DOHH2 (cell line): ENCODE data around the gene AMZ1.
"Not testable (repeated sequence)": the region's sequence is repeated elsewhere in the genome, so short reads cannot be mapped to it uniquely, and the experiment has no call there.

Source experiments
- EZH2phosphoT487 ChIP-seq: fragments of 200-600 bp; sonication (generic); IDR thresholded peaks from 2 replicates; pipeline ENCODE4 v1.6.1; 2017; ENCODE audit warnings: borderline replicate concordance, mild to moderate bottlenecking, antibody characterized with exemption, low read length, moderate library complexity, mixed read lengths
- TF ChIP-seq, protein P1 (sequence below): fragments of 200-600 bp; sonication (generic); IDR thresholded peaks from one replicate; pipeline ENCODE4 v1.5.1; 2014; ENCODE audit warnings: antibody characterized with exemption, mild to moderate bottlenecking, low read depth, low read length; ENCODE audit not compliant: poor library complexity, severe bottlenecking

DNA sequence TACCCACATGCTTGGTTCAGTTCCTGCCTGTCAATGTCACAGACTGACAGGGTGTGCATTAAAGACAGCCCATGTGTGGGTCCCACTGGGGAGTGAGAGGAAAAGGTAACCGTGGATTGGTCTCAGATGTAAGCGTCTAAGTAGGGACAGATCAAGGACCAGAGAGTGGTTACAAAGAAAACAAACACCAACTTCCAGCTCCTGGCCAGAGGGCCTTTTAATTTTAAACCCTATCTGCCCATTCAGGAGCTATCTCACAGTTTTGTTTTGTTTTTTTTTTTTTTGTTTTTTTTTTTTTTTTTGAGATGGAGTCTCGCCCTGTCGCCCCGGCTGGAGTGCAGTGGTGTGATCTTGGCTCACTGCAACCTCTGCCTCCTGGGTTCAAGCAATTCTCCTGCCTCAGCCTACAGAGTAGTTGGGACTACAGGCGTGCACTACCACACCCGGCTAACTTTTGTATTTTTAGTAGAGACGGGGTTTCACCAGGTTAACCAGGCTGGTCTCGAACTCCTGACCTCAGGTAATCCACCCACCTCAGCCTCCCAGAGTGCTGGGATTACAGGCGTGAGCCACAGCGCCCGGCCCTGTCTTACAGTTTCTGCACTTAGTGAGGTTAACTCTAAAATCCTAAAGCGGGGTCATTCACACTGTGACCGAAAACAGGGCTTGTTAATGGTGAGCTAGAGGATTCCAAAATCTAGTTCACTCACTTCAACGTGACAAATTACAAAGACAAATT lies 49.2 kb downstream of the AMZ1 start:
- TF ChIP-seq, protein P1, sequence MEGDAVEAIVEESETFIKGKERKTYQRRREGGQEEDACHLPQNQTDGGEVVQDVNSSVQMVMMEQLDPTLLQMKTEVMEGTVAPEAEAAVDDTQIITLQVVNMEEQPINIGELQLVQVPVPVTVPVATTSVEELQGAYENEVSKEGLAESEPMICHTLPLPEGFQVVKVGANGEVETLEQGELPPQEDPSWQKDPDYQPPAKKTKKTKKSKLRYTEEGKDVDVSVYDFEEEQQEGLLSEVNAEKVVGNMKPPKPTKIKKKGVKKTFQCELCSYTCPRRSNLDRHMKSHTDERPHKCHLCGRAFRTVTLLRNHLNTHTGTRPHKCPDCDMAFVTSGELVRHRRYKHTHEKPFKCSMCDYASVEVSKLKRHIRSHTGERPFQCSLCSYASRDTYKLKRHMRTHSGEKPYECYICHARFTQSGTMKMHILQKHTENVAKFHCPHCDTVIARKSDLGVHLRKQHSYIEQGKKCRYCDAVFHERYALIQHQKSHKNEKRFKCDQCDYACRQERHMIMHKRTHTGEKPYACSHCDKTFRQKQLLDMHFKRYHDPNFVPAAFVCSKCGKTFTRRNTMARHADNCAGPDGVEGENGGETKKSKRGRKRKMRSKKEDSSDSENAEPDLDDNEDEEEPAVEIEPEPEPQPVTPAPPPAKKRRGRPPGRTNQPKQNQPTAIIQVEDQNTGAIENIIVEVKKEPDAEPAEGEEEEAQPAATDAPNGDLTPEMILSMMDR: not testable (repeated sequence)
- not testable (repeated sequence) for TF ChIP-seq EZH2phosphoT487
